Cardiac ventricle fibroblast (primary cell): ENCODE results near the gene LIMS3. TPM values are rescaled to one million over a fixed set of nuclear protein-coding genes. Genes with fewer than 3 reads are reported as not detected.

ENCODE experiments used
- total RNA-seq: library from RNA; depleted of rRNA; stranded (reverse); fragments of >200 nt; gene quantifications from 2 replicates; pipeline ENCODE4 v1.2.3, GENCODE V29; 2015

The LIMS3 gene, protein sequence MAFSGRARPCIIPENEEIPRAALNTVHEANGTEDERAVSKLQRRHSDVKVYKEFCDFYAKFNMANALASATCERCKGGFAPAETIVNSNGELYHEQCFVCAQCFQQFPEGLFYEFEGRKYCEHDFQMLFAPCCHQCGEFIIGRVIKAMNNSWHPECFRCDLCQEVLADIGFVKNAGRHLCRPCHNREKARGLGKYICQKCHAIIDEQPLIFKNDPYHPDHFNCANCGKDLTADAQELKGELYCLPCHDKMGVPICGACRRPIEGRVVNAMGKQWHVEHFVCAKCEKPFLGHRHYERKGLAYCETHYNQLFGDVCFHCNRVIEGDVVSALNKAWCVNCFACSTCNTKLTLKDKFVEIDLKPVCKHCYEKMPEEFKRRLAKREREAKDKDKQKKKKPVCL
- total RNA-seq: 7.2 and 7.3 TPM in 2 replicates

GRCh38 chr2:109898462-109899336 is at the start of gene LIMS3:
TSS of gene LIMS3 (plus strand) at chr2:109898688. CDS start at chr2:109898729, 41 bp downstream.

Other genes starting within 250 kb of the LIMS3 start
- gene RGPD5, start 104.4 kb upstream of the LIMS3 start, total RNA-seq: 4.4 and 11.5 TPM in 2 replicates
- 38.4 and 41.5 TPM in 2 replicates for gene MALL, start 217.1 kb downstream of the LIMS3 start, total RNA-seq